GM19395 (cell line): ENCODE results near the gene DDC.

Source experiments
- ATAC-seq: cut with Tn5 transposase; IDR thresholded peaks from one replicate; pipeline ENCODE4 v1.9.1; 2021; ENCODE audit warnings: mild to moderate bottlenecking, moderate library complexity; ENCODE audit not compliant: unreplicated experiment

Gene DDC, protein sequence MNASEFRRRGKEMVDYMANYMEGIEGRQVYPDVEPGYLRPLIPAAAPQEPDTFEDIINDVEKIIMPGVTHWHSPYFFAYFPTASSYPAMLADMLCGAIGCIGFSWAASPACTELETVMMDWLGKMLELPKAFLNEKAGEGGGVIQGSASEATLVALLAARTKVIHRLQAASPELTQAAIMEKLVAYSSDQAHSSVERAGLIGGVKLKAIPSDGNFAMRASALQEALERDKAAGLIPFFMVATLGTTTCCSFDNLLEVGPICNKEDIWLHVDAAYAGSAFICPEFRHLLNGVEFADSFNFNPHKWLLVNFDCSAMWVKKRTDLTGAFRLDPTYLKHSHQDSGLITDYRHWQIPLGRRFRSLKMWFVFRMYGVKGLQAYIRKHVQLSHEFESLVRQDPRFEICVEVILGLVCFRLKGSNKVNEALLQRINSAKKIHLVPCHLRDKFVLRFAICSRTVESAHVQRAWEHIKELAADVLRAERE

GRCh38 chr7:50564640-50565558 lies at the start of gene DDC:
TSS of gene DDC (minus strand) at chr7:50565405. CDS start at chr7:50544085, 21,320 bp downstream.
- no peak for ATAC-seq

DNA sequence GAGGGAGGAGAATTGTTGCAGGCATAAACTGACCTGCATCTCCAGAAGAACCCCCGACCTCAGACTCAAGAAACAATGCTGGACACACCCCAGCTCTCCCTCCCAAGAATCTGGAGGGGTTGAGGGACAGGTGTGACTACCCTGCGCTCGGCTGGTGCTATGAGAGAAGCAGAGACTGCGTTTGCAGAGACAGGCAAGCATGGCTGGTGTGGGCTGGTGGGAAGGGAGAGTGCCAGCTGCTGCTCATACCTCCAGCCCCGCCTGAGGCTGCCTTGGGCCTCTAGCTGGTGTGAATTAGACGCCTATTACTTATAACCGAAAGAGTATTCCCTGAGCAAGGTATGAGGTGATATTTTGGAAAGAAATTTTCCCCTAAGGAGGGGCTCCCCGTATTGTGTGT lies 48.3 kb upstream of the DDC start:
- ATAC-seq: no peak

GRCh38 chr7:50612704-50613103 lies 47.5 kb upstream of the DDC start:
- no peak for ATAC-seq

- peak; percentile 77 for ATAC-seq
Measured at GRCh38 chr7:50610521-50611277, 45.5 kb upstream of the DDC start.

GRCh38 chr7:50608196-50608906 lies 43.1 kb upstream of the DDC start:
- ATAC-seq: no peak

GRCh38 chr7:50607524-50608125 lies 42.4 kb upstream of the DDC start:
- no peak for ATAC-seq

DNA sequence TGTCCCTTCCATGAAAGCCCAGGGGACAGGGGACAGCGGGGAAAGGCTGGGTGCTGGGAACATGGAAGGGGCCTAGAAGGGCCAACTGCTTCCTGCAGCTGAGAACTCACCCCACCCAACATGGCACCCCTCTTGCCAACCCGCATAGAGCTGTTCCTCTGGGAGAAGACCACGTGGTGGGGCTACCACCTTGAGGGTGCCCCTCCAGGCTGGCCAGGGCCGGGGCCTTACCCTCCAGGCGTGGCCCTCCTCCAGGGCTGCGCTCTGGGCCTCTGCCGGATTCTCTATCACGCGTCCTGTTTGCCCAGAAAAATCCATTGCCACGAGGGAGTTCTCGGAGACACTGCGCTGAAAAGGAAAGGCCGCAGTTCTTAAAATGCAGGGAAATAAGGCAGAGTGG lies 39.9 kb upstream of the DDC start:
- no peak for ATAC-seq

DNA sequence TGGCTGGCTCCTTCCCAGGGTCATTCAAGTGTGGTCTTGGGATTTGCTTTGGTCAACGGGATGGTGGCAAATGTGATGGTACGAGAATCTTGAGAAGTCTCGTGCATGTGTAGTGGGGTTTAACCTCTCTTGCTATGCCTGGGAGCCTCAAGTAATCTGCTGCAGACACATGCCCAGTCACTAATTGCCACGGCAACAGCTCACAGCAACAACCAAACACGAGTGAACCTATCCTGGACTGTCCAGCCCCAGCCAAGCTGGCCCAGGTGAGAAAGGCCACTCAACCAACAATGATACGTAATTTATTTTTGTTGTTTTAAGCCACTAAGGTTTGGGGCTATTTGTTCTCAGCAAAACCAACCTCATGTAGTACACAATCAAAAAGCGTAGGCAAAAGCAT lies 38.1 kb upstream of the DDC start:
- no peak for ATAC-seq

GRCh38 chr7:50599385-50599784 lies 34.2 kb upstream of the DDC start:
- no peak for ATAC-seq

- no peak for ATAC-seq
Measured at GRCh38 chr7:50598460-50599343, 33.5 kb upstream of the DDC start.

DNA sequence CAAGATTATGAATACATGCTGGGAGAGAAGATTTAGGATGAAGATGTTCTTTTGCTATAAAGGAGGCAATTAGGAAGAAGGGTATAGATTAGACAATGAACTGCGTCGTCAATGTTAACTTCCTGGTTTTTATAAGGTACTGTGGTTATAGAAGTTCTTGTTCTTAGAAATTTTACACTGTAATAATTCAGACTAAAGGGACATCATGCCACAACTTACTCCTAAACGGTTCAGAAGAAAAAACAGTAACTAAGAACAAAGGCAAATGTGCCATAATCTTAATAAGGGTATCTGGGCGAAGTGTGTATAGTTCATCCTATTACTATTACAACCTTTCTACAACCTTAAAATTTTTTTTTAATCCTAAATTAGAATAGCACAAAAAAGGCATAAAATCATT lies 31.3 kb upstream of the DDC start:
- no peak for ATAC-seq

DNA sequence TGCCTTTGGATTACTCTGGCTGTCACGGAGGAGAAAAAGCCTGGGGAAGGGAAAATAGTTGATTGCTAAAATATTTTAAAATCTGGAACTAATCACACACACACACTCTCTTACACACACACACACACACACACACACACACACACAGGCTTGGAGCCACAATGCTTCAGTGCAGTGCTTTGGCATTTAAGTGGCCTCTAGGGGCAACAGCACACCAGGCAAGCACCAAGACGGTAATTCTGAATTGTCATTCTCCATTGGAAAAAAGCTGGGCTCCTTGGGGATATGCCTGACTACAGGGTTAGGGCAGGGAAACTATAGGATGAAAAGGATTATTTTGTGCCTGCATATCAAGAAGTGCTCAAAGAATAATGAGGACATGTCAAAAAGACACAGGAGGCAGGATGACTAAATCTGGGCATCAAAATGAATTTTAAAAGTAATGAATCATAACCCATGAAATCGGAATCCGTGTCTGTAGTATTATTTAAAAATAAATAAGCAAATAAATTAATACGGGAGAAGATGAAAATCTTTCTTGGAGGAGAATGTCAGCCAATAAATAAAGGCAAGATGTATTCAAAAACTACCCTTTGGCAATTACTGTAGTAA lies 30.4 kb upstream of the DDC start:
- ATAC-seq: peak; percentile 5

GRCh38 chr7:50594734-50595485 lies 29.7 kb upstream of the DDC start:
- peak; percentile 65 for ATAC-seq

DNA sequence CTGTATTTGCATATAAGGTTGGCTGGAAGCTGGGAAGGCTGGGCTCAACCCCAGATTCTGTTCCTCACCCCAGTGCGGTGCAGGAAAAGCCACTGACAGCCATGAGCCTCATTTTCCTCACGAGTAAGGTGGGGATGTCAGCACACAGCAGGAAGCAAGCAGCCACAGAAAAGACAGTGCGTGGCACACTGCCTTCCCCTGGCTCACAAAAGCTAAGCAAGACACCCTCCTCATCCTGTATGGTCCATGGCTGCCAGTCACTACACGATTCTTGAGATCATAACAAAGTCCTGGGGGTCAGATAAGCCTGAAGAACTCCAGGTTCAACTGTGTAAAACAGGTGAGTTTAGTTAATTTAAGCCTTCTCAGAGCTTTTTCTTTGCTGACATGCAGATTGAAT lies 28.9 kb upstream of the DDC start:
- no peak for ATAC-seq

- ATAC-seq: no peak
Measured at GRCh38 chr7:50592940-50593339, 27.7 kb upstream of the DDC start.

DNA sequence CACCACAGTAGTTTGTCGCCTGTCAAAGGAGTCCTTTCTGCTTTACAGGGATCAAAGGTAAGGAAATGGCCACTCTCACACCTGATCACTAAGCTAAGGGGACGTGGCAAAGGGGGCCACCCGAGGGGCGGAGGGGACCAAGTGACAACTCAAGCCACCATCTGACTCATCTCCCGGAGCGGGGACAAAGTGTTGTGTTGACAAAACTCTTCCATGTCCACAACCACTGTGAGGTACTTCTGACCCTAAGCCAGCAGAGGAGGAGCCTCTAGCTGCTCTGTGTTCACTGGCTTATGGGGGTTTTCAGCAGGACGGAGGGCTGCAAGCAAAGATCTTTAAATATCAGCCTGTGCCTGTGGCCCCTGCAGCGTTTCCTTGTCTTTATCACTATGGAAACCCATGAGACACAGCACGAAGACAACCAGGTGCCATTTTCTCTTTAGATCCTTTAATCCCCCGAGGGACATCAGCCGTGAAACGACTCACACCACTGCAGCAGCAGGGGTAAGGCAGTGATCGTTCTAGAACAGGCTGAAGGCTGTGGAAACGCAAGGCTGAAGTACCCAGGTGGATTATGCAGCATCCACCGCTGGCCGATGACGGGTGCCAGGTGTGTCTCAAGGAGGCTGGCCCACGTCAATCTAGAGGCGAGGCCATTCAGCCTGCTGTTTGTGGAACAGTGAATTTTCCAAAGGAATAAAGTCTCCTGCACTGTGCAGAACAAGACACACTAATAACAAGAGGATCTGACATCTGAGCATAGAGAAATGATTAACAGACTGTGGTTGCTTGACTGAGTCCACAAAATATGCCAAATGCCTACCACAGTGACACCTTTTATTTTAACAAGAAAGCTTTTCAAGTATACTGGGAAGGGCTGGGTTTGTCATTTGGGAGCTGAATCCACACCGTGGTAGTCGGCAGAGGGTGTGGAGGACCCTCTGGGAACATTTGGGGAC lies 26.6 kb upstream of the DDC start:
- peak; percentile 65 for ATAC-seq

- ATAC-seq: no peak
Measured at GRCh38 chr7:50591098-50591479, 25.9 kb upstream of the DDC start.
